Measurements from ENCODE around the gene KCNK1.

- TF ChIP-seq CTCF (IDR thresholded peaks at IDR 0.05) (no peak), POLR2A (IDR thresholded peaks at IDR 0.05) (no peak)
These were observed 50.3 kb downstream of the KCNK1 start for GRCh38 chr1:233664253-233664652.

Data from testis (tissue), 2 donors.